GM21381 (cell line): ENCODE results near the gene SPAG9.
A peak's percentile ranks its signal among the peaks of the same experiment; 100 is the strongest.

Experiments used
- ATAC-seq: cut with Tn5 transposase; IDR thresholded peaks from one replicate; pipeline ENCODE4 v1.9.1; 2021; ENCODE audit warnings: mild to moderate bottlenecking, moderate library complexity; ENCODE audit not compliant: unreplicated experiment

Gene SPAG9

GRCh38 chr17:51120739-51121619 lies at the start of gene SPAG9:
TSS of gene SPAG9 (minus strand) at chr17:51120868. CDS start at chr17:51120656, 212 bp downstream.
- ATAC-seq, result peak; percentile 69

GRCh38 chr17:51169340-51169739 lies 48.7 kb upstream of the SPAG9 start:
- ATAC-seq, result no peak

GRCh38 chr17:51166987-51167931 lies 46.6 kb upstream of the SPAG9 start:
- peak; percentile 44 for ATAC-seq

GRCh38 chr17:51166198-51166986 lies 45.7 kb upstream of the SPAG9 start, which contains the start of gene NME2:
TSS of gene NME2 (plus strand) at chr17:51166411. CDS start at chr17:51166831, 420 bp downstream.
- ATAC-seq, result peak; percentile 86

GRCh38 chr17:51165680-51166197 lies 45.1 kb upstream of the SPAG9 start:
- no peak for ATAC-seq

GRCh38 chr17:51164911-51165679 lies 44.4 kb upstream of the SPAG9 start:
- ATAC-seq, result no peak

- ATAC-seq, result no peak
These were observed 40.9 kb upstream of the SPAG9 start for GRCh38 chr17:51161541-51161940.

GRCh38 chr17:51159604-51160003 lies 38.9 kb upstream of the SPAG9 start:
- no peak for ATAC-seq

- ATAC-seq, result no peak
These were observed 34.7 kb upstream of the SPAG9 start for GRCh38 chr17:51155416-51155815.

GRCh38 chr17:51154176-51154575 lies 33.5 kb upstream of the SPAG9 start:
- ATAC-seq, result no peak

- ATAC-seq, result peak; percentile 92
These were observed 32.8 kb upstream of the SPAG9 start, which contains the start of gene NME1 for GRCh38 chr17:51153210-51154072. TSS of gene NME1 (plus strand) at chr17:51153559. CDS start at chr17:51155655, 2,096 bp downstream.

GRCh38 chr17:51152766-51153209 lies 32.1 kb upstream of the SPAG9 start:
- no peak for ATAC-seq

- no peak for ATAC-seq
These were observed 30.3 kb upstream of the SPAG9 start for GRCh38 chr17:51150932-51151331.

- ATAC-seq, result no peak
These were observed 28.5 kb upstream of the SPAG9 start for GRCh38 chr17:51149163-51149562.

GRCh38 chr17:51147650-51148049 lies 27.0 kb upstream of the SPAG9 start:
- ATAC-seq, result no peak

GRCh38 chr17:51144266-51145022 lies 23.8 kb upstream of the SPAG9 start:
- no peak for ATAC-seq

GRCh38 chr17:51142597-51142996 lies 21.9 kb upstream of the SPAG9 start:
- no peak for ATAC-seq

GRCh38 chr17:51135956-51136355 lies 15.3 kb upstream of the SPAG9 start:
- no peak for ATAC-seq
